Uterus (tissue), 4 donors: ENCODE results near the gene METTL26. TPM values are rescaled to one million over a fixed set of nuclear protein-coding genes. Genes with fewer than 3 reads are reported as not detected.

Source experiments
- DNase-seq, 2 donors: peaks; one replicate each; pipeline ENCODE4 v3.0.0-alpha.2; 2019 to 2020
- H3K27ac ChIP-seq, 2 donors: fragments of 200-600 bp; sonication (generic); 1 replicate in 1 of 2; 2 replicates in 1 of 2; pipeline ENCODE4 v1.5.1; 2016 to 2018
- H3K27me3 ChIP-seq, 2 donors: fragments of 200-600 bp; sonication (generic); one replicate each; pipeline ENCODE4 v1.5.1; 2018 to 2019; ENCODE audit warnings: control low read depth in 1 of 2
- H3K36me3 ChIP-seq, 2 donors: fragments of 200-600 bp; sonication (generic); one replicate each; pipeline ENCODE4 v1.5.1; 2019; ENCODE audit warnings: control low read depth in 1 of 2
- H3K4me1 ChIP-seq, 2 donors: fragments of 200-600 bp; sonication (generic); one replicate each; pipeline ENCODE4 v1.5.1; 2018 to 2019; ENCODE audit warnings: control low read depth in 1 of 2
- H3K4me3 ChIP-seq, 2 donors: fragments of 200-600 bp; sonication (generic); 1 replicate in 1 of 2; 2 replicates in 1 of 2; pipeline ENCODE4 v1.5.1; 2018 to 2019; ENCODE audit warnings: mild to moderate bottlenecking in 1 of 2
- H3K9me3 ChIP-seq, 2 donors: fragments of 200-600 bp; sonication (generic); one replicate each; pipeline ENCODE4 v1.5.1; 2019; ENCODE audit warnings: control low read depth in 1 of 2
- CTCF ChIP-seq, 4 experiments: fragments of 200-600 bp in 2 of 4; fragments of 450-650 bp in 2 of 4; sonication (generic) in 2 of 4; IDR thresholded peaks; one replicate each; pipeline ENCODE4 v1.5.1; 2016 to 2019; ENCODE audit warnings: antibody characterized with exemption in 4 of 4, mild to moderate bottlenecking in 2 of 4, moderate library complexity in 1 of 4
- POLR2A ChIP-seq, 2 donors: fragments of 450-650 bp; IDR thresholded peaks; one replicate each; pipeline ENCODE4 v1.6.1; 2016; ENCODE audit warnings: antibody characterized with exemption in 2 of 2, mild to moderate bottlenecking in 1 of 2, moderate library complexity in 1 of 2
- intact Hi-C: fragments of 100-400 bp; cut with DNase I; formaldehyde crosslinking; loops from one replicate; pipeline ENCODE4 v1.15.1; 2023; ENCODE audit warnings: low total_unique reads
- total RNA-seq, 4 donors: library from RNA; depleted of rRNA in 3 of 4; stranded (reverse); fragments of >200 nt in 3 of 4; gene quantifications; one replicate each; pipeline versions ENCODE4 v1.1.0 to v1.2.4, GENCODE V29; 2014 to 2023
- donor health status: DM: yes; HTN: yes; CAD: no.

METTL26 gene
- total RNA-seq, 4 donors from 2014 or later: 29.5 to 171 (median 97.1) TPM

DNA sequence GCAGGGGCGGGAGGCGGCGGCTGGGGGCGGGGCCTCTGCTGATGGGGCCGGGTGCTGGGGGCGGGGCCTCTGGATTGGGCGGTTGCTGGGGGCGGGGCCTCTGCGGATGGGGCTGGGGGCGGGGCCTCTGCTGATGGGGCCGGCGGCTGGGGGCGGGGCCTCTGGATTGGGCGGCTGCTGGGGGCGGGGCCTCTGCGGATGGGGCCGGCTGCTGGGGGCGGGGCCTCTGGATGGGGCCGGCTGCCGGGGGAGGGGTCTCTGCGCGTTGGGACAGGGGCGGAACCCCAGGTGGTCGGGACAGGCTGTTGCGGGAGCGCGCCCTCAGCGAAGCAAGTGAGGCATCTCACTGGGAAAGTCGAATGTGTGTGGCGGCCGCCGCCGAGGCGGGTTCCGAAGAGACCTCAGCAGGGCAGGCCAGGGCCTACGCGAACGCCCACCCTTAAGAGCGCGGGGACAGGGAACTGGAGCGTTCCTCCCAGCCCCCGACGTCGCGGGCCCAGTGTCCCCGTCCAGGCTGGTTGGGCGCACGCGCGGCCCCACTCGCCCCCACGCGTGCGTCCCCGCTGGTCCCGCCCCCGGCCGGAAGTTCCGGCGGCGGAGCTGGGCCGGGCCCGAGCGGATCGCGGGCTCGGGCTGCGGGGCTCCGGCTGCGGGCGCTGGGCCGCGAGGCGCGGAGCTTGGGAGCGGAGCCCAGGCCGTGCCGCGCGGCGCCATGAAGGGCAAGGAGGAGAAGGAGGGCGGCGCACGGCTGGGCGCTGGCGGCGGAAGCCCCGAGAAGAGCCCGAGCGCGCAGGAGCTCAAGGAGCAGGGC, 43.9 kb upstream of the METTL26 start, which contains the start of gene STUB1:
TSS of gene STUB1 (plus strand) at position 597 of the 811 bp plus-strand sequence. CDS start at position 713, 116 bp downstream.
- no peaks in the 10 kb centered on the region for H3K27me3 ChIP-seq
- no peaks in the 10 kb centered on the region for H3K36me3 ChIP-seq
- intact Hi-C loops: no loop called here
- no peaks in the 10 kb centered on the region for H3K9me3 ChIP-seq
- H3K4me1 ChIP-seq: peaks cover 0 to 38% of the 10 kb centered on the region in 2 donors
- peak in 1 of 4 experiments; percentile 2 for TF ChIP-seq CTCF (IDR thresholded peaks at IDR 0.05)
- peak; percentile 66 to 88 for TF ChIP-seq POLR2A (IDR thresholded peaks at IDR 0.05)
- DNase-seq: peak; percentile 90
- H3K4me3 ChIP-seq: peak within 1 kb of the TSS; percentile 43 to 82
- H3K27ac ChIP-seq: peak within 1 kb of the TSS; percentile 86 to 96

DNA sequence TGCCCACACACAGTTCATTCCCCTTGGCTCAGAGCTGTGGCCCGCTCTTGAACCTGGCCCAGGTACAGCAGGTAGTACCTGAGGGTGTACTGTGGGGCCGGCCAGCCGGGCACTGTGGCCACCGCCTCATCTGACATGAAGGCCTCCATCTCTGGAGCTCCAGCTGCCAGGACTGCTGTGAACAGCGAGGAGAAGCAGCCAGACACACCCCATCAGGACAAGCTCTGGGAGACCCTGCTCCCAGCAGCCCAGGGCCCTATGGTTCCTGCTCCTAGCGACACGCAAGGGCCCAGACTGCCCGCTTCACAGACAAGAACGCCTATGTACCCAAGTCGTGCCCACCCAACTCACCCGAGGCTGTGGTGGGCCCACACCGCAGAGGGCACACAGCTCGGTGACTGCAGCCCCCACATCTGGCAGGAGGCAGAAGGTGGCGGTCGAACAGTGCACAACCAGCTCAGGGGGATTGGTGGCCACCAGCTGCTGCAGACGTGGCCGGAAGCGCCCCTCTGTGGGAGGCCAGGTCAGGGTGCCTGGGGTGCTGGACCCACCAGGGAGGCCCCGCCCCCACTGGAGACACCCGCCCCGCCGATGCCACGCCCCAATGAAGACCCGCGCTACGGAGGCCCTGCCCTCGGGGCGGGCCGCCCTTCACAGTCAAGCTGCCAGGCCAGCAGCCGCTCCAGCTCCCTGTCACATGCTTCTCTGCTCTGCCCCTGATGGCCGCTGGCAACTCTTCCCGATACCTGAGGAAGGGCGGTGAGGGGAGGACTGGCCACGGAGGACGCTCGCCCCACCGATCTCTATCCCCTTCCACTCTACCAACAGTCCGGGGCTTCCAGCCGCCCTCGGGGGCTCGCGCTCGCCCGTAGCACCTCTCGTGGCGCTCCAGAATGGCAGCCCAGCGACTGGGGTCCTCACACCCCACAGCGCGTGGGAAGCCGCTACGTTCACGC, 43.0 kb upstream of the METTL26 start:
- Histone ChIP-seq H3K4me1 (peaks cover 0 to 34% of the 10 kb centered on the region in 2 donors), H3K27me3 (no peaks in the 10 kb centered on the region), H3K9me3 (no peaks in the 10 kb centered on the region), H3K4me3 (peak overlapping the region; percentile 43 to 82), H3K36me3 (no peaks in the 10 kb centered on the region), H3K27ac (peak overlapping the region; percentile 65 to 96)
- intact Hi-C loops: no loop called here
- no peak for TF ChIP-seq CTCF (IDR thresholded peaks at IDR 0.05)
- peak; percentile 70 to 73 for DNase-seq

GRCh38 chr16:678209-678857, 42.2 kb upstream of the METTL26 start:
- Histone ChIP-seq H3K27ac (no peak overlapping the region), H3K27me3 (no peaks in the 10 kb centered on the region), H3K36me3 (no peaks in the 10 kb centered on the region), H3K4me3 (no peak overlapping the region), H3K9me3 (no peaks in the 10 kb centered on the region), H3K4me1 (peaks cover 0 to 28% of the 10 kb centered on the region in 2 donors)
- DNase-seq: no peak
- TF ChIP-seq POLR2A (IDR thresholded peaks at IDR 0.05) (no peak), CTCF (IDR thresholded peaks at IDR 0.05) (no peak)
- intact Hi-C loops: no loop called here

GRCh38 chr16:677316-678190, 41.4 kb upstream of the METTL26 start:
- TF ChIP-seq CTCF (IDR thresholded peaks at IDR 0.05): no peak
- TF ChIP-seq POLR2A (IDR thresholded peaks at IDR 0.05): no peak
- no peaks in the 10 kb centered on the region for H3K27me3 ChIP-seq
- intact Hi-C loops: no loop called here
- no peak for DNase-seq
- H3K27ac ChIP-seq: no peak overlapping the region
- H3K36me3 ChIP-seq: no peaks in the 10 kb centered on the region
- H3K4me1 ChIP-seq: peaks cover 0 to 25% of the 10 kb centered on the region in 2 donors
- H3K9me3 ChIP-seq: no peaks in the 10 kb centered on the region
- no peak overlapping the region for H3K4me3 ChIP-seq
